Measurements from ENCODE around the gene SLC35F3.

SLC35F3 gene

DNA sequence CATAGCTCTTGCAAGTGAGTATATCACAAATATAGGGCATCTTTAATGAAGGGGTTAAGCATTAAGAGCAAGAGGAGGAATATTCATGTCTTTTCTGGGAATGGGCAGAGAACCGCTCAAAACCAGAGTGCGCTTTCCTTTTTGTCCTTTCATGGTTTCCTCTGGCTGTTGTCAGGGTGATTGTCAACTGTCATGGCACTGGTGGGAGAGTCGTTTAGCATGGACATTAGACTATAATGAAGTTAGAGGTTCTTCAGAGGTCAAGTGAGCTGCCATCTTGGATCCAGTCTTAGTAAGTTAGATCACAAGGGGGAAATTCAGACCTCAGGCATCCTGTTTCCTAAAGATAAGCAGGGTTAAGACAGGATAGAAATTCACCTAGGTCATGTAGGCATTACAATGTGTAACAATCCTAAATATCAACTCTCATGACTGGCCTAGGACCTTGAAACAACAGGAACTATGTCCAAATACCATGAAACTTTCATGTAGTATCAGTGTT lies 456.7 kb downstream of the SLC35F3 start:
- FAIRE-seq: no peak
- TF ChIP-seq TAF1 (IDR thresholded peaks at IDR 0.05; ENCODE audit: low read depth, low read length) (no peak), SPI1 (IDR thresholded peaks at IDR 0.05; ENCODE audit: low read depth, low read length) (no peak), PAX5 (IDR thresholded peaks at IDR 0.05; ENCODE audit: insufficient read depth, low read length, severe bottlenecking) (no peak), POU2F2 (IDR thresholded peaks at IDR 0.05; ENCODE audit: low read depth, low read length) (no peak), POLR2A (IDR thresholded peaks at IDR 0.05; ENCODE audit: low read depth, low read length) (no peak), POLR2AphosphoS5 (IDR thresholded peaks at IDR 0.05; ENCODE audit: low read depth, low read length) (no peak)

DNA sequence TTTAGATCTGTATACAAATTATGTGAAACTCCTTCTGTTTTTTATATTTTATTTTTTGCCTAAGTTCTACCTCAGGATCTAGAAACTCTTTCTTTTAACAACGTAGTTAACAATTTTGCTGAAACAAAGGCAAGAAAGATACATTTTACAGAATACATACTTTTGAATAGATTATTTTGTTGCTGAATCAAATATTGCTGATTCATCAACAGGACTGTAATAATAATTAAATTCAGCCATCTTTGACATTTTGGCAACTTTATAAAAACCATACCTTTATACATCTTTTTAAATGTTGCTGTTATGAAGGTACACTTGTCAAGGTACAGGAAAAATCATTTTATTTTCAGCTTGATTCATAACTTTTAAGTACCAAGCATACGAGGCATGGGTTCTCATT lies 458.1 kb downstream of the SLC35F3 start:
- FAIRE-seq (no peak), DNase-seq (ENCODE audit: insufficient read length, low spot score) (no peak)
- TF ChIP-seq POLR2A (IDR thresholded peaks at IDR 0.05; ENCODE audit: low read depth, low read length): no peak
- no peak for TF ChIP-seq PAX5 (IDR thresholded peaks at IDR 0.05; ENCODE audit: insufficient read depth, low read length, severe bottlenecking)
- TF ChIP-seq SPI1 (IDR thresholded peaks at IDR 0.05; ENCODE audit: low read depth, low read length): no peak
- TF ChIP-seq TAF1 (IDR thresholded peaks at IDR 0.05; ENCODE audit: low read depth, low read length): no peak
- no peak for TF ChIP-seq POU2F2 (IDR thresholded peaks at IDR 0.05; ENCODE audit: low read depth, low read length)

More for the DNA sequence above, 456.7 kb downstream of the SLC35F3 start:
- DNase-seq (ENCODE audit: insufficient read length, low spot score): no peak

- TF ChIP-seq PAX5 (IDR thresholded peaks at IDR 0.05; ENCODE audit: insufficient read depth, low read length, severe bottlenecking) (no peak), POLR2A (IDR thresholded peaks at IDR 0.05; ENCODE audit: low read depth, low read length) (no peak), SPI1 (IDR thresholded peaks at IDR 0.05; ENCODE audit: low read depth, low read length) (no peak), POU2F2 (IDR thresholded peaks at IDR 0.05; ENCODE audit: low read depth, low read length) (no peak), POLR2AphosphoS5 (IDR thresholded peaks at IDR 0.05; ENCODE audit: low read depth, low read length) (no peak), TAF1 (IDR thresholded peaks at IDR 0.05; ENCODE audit: low read depth, low read length) (no peak)
- FAIRE-seq: no peak
- no peak for DNase-seq (ENCODE audit: insufficient read length, low spot score)
These were observed 464.0 kb downstream of the SLC35F3 start for GRCh38 chr1:234368320-234369032.

- no peak for FAIRE-seq
These were observed 464.6 kb downstream of the SLC35F3 start for GRCh38 chr1:234369033-234369430.

DNA sequence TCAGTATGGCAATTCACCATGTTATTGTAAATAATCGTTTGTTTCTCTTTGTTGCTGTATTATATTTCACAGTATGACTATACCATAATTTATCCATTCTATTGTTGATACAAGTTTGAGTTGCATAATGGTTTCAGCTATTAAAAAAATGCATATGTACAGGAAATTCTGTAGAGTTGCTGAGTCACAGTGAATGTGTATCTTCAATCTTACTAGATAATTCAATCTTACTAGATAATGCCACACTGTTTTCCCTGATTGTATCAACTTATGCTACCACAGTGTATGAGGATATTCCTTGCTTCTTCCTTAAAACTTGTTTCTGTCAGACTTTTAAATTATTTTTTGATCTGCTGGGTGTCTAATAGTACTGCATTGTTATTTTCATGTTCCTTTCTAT lies 465.3 kb downstream of the SLC35F3 start:
- DNase-seq (ENCODE audit: insufficient read length, low spot score) (no peak), FAIRE-seq (no peak)
- no peak for TF ChIP-seq SPI1 (IDR thresholded peaks at IDR 0.05; ENCODE audit: low read depth, low read length)
- no peak for TF ChIP-seq POLR2A (IDR thresholded peaks at IDR 0.05; ENCODE audit: low read depth, low read length)
- no peak for TF ChIP-seq POLR2AphosphoS5 (IDR thresholded peaks at IDR 0.05; ENCODE audit: low read depth, low read length)
- TF ChIP-seq PAX5 (IDR thresholded peaks at IDR 0.05; ENCODE audit: insufficient read depth, low read length, severe bottlenecking): no peak

More at GRCh38 chr1:234369033-234369430, 464.6 kb downstream of the SLC35F3 start:
- no peak for TF ChIP-seq PAX5 (IDR thresholded peaks at IDR 0.05; ENCODE audit: insufficient read depth, low read length, severe bottlenecking)
- no peak for TF ChIP-seq POLR2AphosphoS5 (IDR thresholded peaks at IDR 0.05; ENCODE audit: low read depth, low read length)
- TF ChIP-seq POU2F2 (IDR thresholded peaks at IDR 0.05; ENCODE audit: low read depth, low read length): no peak
- TF ChIP-seq SPI1 (IDR thresholded peaks at IDR 0.05; ENCODE audit: low read depth, low read length): no peak
- no peak for TF ChIP-seq POLR2A (IDR thresholded peaks at IDR 0.05; ENCODE audit: low read depth, low read length)
- TF ChIP-seq TAF1 (IDR thresholded peaks at IDR 0.05; ENCODE audit: low read depth, low read length): no peak
- no peak for DNase-seq (ENCODE audit: insufficient read length, low spot score)

DNA sequence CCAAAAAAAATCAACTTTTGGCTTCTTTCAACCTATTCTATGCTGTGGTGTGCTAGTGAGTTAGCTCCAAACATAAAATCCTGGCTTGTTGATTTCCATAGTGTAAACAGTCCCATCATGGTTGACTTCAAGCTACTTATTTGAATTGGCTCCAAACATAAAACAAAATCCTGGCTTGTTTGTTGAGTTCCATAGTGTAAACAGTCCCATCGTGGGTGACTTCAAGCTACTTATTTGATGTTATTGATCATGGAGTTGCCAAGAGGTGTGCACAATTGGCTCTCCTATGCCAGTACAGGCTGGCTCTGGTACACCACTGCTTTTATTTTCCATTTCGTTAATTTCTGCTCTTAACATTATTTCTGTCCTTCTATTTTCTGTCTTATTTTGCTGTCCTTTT lies 466.9 kb downstream of the SLC35F3 start:
- DNase-seq (ENCODE audit: insufficient read length, low spot score) (no peak), FAIRE-seq (no peak)
- TF ChIP-seq TAF1 (IDR thresholded peaks at IDR 0.05; ENCODE audit: low read depth, low read length) (no peak), POLR2A (IDR thresholded peaks at IDR 0.05; ENCODE audit: low read depth, low read length) (no peak), POU2F2 (IDR thresholded peaks at IDR 0.05; ENCODE audit: low read depth, low read length) (no peak), SPI1 (IDR thresholded peaks at IDR 0.05; ENCODE audit: low read depth, low read length) (no peak), PAX5 (IDR thresholded peaks at IDR 0.05; ENCODE audit: insufficient read depth, low read length, severe bottlenecking) (no peak), POLR2AphosphoS5 (IDR thresholded peaks at IDR 0.05; ENCODE audit: low read depth, low read length) (no peak)

- FAIRE-seq: no peak
- no peak for DNase-seq (ENCODE audit: insufficient read length, low spot score)
- TF ChIP-seq POU2F2 (IDR thresholded peaks at IDR 0.05; ENCODE audit: low read depth, low read length) (no peak), TAF1 (IDR thresholded peaks at IDR 0.05; ENCODE audit: low read depth, low read length) (no peak), SPI1 (IDR thresholded peaks at IDR 0.05; ENCODE audit: low read depth, low read length) (no peak), PAX5 (IDR thresholded peaks at IDR 0.05; ENCODE audit: insufficient read depth, low read length, severe bottlenecking) (no peak), POLR2AphosphoS5 (IDR thresholded peaks at IDR 0.05; ENCODE audit: low read depth, low read length) (no peak), POLR2A (IDR thresholded peaks at IDR 0.05; ENCODE audit: low read depth, low read length) (no peak)
These were observed 467.7 kb downstream of the SLC35F3 start for GRCh38 chr1:234372011-234372757.

GRCh38 chr1:234373064-234373958 lies 468.8 kb downstream of the SLC35F3 start, which contains the start of gene COA6:
Gene COA6, plus strand, starts transcription at chr1:234373456. Its CDS starts 11 bp downstream, at chr1:234373467.
- TF ChIP-seq POLR2AphosphoS5 (IDR thresholded peaks at IDR 0.05; ENCODE audit: low read depth, low read length): peak; percentile 96
- TF ChIP-seq TAF1 (IDR thresholded peaks at IDR 0.05; ENCODE audit: low read depth, low read length): peak; percentile 82; the same call in 1 of the 2 replicates
- no peak; the same call in 1 of the 2 replicates for TF ChIP-seq POU2F2 (IDR thresholded peaks at IDR 0.05; ENCODE audit: low read depth, low read length)
- TF ChIP-seq SPI1 (IDR thresholded peaks at IDR 0.05; ENCODE audit: low read depth, low read length): peak; percentile 52
- no peak for TF ChIP-seq PAX5 (IDR thresholded peaks at IDR 0.05; ENCODE audit: insufficient read depth, low read length, severe bottlenecking)
- TF ChIP-seq POLR2A (IDR thresholded peaks at IDR 0.05; ENCODE audit: low read depth, low read length): peak; percentile 95
- FAIRE-seq (peak; percentile 94), DNase-seq (ENCODE audit: insufficient read length, low spot score) (peak; percentile 71)

All from GM12891 (cell line).